ENCODE data around the gene RNF138.
"Not testable (repeated sequence)": the region's sequence is repeated elsewhere in the genome, so short reads cannot be mapped to it uniquely, and the experiment has no call there.

Gene RNF138

GRCh38 chr18:32096946-32097345 is 5.3 kb downstream of the RNF138 start:
- no peak for DNase-seq

GRCh38 chr18:32104516-32104915 is 12.8 kb downstream of the RNF138 start:
- DNase-seq, result no peak

GRCh38 chr18:32110005-32110404 is 18.3 kb downstream of the RNF138 start:
- no peak for DNase-seq

GRCh38 chr18:32111706-32112105 is 20.0 kb downstream of the RNF138 start:
- DNase-seq, result no peak

GRCh38 chr18:32112826-32113225 is 21.2 kb downstream of the RNF138 start:
- DNase-seq, result no peak

- no peak for DNase-seq
These were observed 22.7 kb downstream of the RNF138 start for GRCh38 chr18:32114293-32114942.

GRCh38 chr18:32122039-32122438 is 30.4 kb downstream of the RNF138 start:
- no peak for DNase-seq

GRCh38 chr18:32126538-32126937 is 34.9 kb downstream of the RNF138 start:
- DNase-seq, result no peak

- DNase-seq, result no peak
These were observed 44.0 kb downstream of the RNF138 start for GRCh38 chr18:32135625-32136024.

GRCh38 chr18:32138332-32138982 is 46.8 kb downstream of the RNF138 start:
- no peak for DNase-seq

- no peak for DNase-seq
These were observed 48.2 kb downstream of the RNF138 start for GRCh38 chr18:32139835-32140283.

- no peak for DNase-seq
These were observed 56.7 kb downstream of the RNF138 start for GRCh38 chr18:32148185-32148870.

GRCh38 chr18:32152705-32153448 is 61.2 kb downstream of the RNF138 start:
- no peak for DNase-seq

GRCh38 chr18:32156855-32157254 is 65.2 kb downstream of the RNF138 start:
- no peak for DNase-seq

- DNase-seq, result no peak
These were observed 65.9 kb downstream of the RNF138 start for GRCh38 chr18:32157580-32157979.

- peak; percentile 65 for DNase-seq
These were observed 66.5 kb downstream of the RNF138 start for GRCh38 chr18:32158108-32158624.

- not testable (repeated sequence) for DNase-seq
These were observed 67.0 kb downstream of the RNF138 start for GRCh38 chr18:32158631-32159030.

- no peak for DNase-seq
These were observed 68.9 kb downstream of the RNF138 start for GRCh38 chr18:32160547-32160946.

- no peak for DNase-seq
These were observed 76.5 kb downstream of the RNF138 start for GRCh38 chr18:32167980-32168730.

- DNase-seq, result no peak
These were observed 82.0 kb downstream of the RNF138 start for GRCh38 chr18:32173654-32174053.

GRCh38 chr18:32174719-32175118 is 83.0 kb downstream of the RNF138 start:
- no peak for DNase-seq

- no peak for DNase-seq
These were observed 83.6 kb downstream of the RNF138 start for GRCh38 chr18:32175265-32175664.

All from activated CD4-positive, alpha-beta T cell treated with anti-CD3 and anti-CD28 coated beads, Interleukin-2, amount 50 U/mL, for 1 hour (primary cell).